CD4-positive, alpha-beta memory T cell (primary cell): ENCODE results near the gene SUSD6. TPM values are rescaled to one million over a fixed set of nuclear protein-coding genes. Genes with fewer than 3 reads are reported as not detected.

ENCODE experiments used
- CTCF ChIA-PET: fragments of 350-600 bp; sonication (Branson Sonifier 250); formaldehyde crosslinking; loops from one replicate; lab custom pipeline; 2021; ENCODE audit warnings: inconsistent platforms; ENCODE audit not compliant: partially characterized antibody; lab: Charles Lee
- POLR2A ChIA-PET: fragments of 350-600 bp; sonication (Branson Sonifier 250); formaldehyde crosslinking; loops from one replicate; lab custom pipeline; 2021; ENCODE audit not compliant: partially characterized antibody; lab: Charles Lee
- DNase-seq, 5 donors: peaks; one replicate each; pipeline versions ENCODE4 v3.0.0 to v3.0.0-alpha.2; 2020 to 2022; ENCODE audit warnings: mixed read lengths in 1 of 5
- H3K27ac ChIP-seq: one replicate; pipeline ENCODE4 v1.7.0; 2013; ENCODE audit warnings: low read depth, low read length
- H3K27me3 ChIP-seq: 2 replicates; pipeline ENCODE4 v1.7.0; 2013; ENCODE audit warnings: mild to moderate bottlenecking, low read length, moderate library complexity; ENCODE audit not compliant: insufficient read depth
- H3K36me3 ChIP-seq: 2 replicates; pipeline ENCODE4 v1.7.0; 2013; ENCODE audit warnings: mild to moderate bottlenecking, low read length, moderate library complexity; ENCODE audit not compliant: insufficient read depth
- H3K4me1 ChIP-seq: 2 replicates; pipeline ENCODE4 v1.7.0; 2013; ENCODE audit warnings: mild to moderate bottlenecking, low read length, moderate library complexity; ENCODE audit not compliant: insufficient read depth
- H3K4me3 ChIP-seq, 2 donors: one replicate each; pipeline ENCODE4 v1.7.0; 2013; ENCODE audit warnings: low read length in 2 of 2, mild to moderate bottlenecking in 1 of 2
- H3K9me3 ChIP-seq, 2 donors: one replicate each; pipeline ENCODE4 v1.7.0; 2013; ENCODE audit warnings: low read length in 2 of 2, control low read depth in 1 of 2; ENCODE audit not compliant: control insufficient read depth in 1 of 2
- H3K27ac Mint-ChIP-seq, 7 donors: one replicate each; pipeline ENCODE4 v1.8.0; 2020 to 2021; ENCODE audit warnings: mixed read lengths in 7 of 7, mild to moderate bottlenecking in 6 of 7, inconsistent platforms in 3 of 7, moderate library complexity in 3 of 7
- H3K27me3 Mint-ChIP-seq, 2 donors: one replicate each; pipeline ENCODE4 v1.8.0; 2020 to 2021; ENCODE audit warnings: mixed read lengths in 2 of 2
- H3K36me3 Mint-ChIP-seq, 2 donors: one replicate each; pipeline ENCODE4 v1.8.0; 2020 to 2021; ENCODE audit warnings: mixed read lengths in 2 of 2, inconsistent platforms in 1 of 2, mild to moderate bottlenecking in 1 of 2
- H3K4me1 Mint-ChIP-seq, 4 donors: one replicate each; pipeline ENCODE4 v1.8.0; 2020 to 2021; ENCODE audit warnings: mixed read lengths in 4 of 4, mild to moderate bottlenecking in 1 of 4
- H3K4me3 Mint-ChIP-seq, 8 donors: one replicate each; pipeline ENCODE4 v1.8.0; 2020 to 2021; ENCODE audit warnings: mixed read lengths in 8 of 8, mild to moderate bottlenecking in 7 of 8, moderate library complexity in 6 of 8, inconsistent platforms in 3 of 8
- H3K9me3 Mint-ChIP-seq, 8 donors: one replicate each; pipeline ENCODE4 v1.8.0; 2020 to 2021; ENCODE audit warnings: mixed read lengths in 8 of 8, mild to moderate bottlenecking in 5 of 8, inconsistent platforms in 3 of 8, moderate library complexity in 1 of 8
- intact Hi-C: fragments of 100-400 bp; cut with micrococcal nuclease; formaldehyde crosslinking; loops from one replicate; pipeline ENCODE4 v1.15.1; 2023
- polyA plus RNA-seq, 2 donors: library from polyadenylated mRNA; unstranded; fragments of 300-500 nt; fragmentation: Illumina TruSeq; gene quantifications; one replicate each; pipeline ENCODE4 v1.2.3, GENCODE V29; 2021
- total RNA-seq, 2 experiments: library from RNA; stranded (reverse); gene quantifications; one replicate each; pipeline ENCODE4 v1.2.3, GENCODE V29; 2021

Gene SUSD6
- total and polyA plus RNA-seq, 4 experiments from 2014 or later, result 4.8 to 62.0 (median 36.1) TPM

- Mint-ChIP-seq H3K9me3 (no peaks in the 10 kb centered on the region), H3K4me3 (peak overlapping the region in 1 of 8 donors; percentile 49), H3K36me3 (peaks cover 57 to 74% of the 10 kb centered on the region in 2 donors), H3K27me3 (no peaks in the 10 kb centered on the region), H3K4me1 (peaks cover 28 to 64% (median 44%) of the 10 kb centered on the region in 4 donors), H3K27ac (peak overlapping the region in 5 of 7 donors; percentile 3 to 74 (median 56))
- H3K27ac ChIP-seq, result no peak overlapping the region
- H3K27me3 ChIP-seq, result no peaks in the 10 kb centered on the region
- ChIA-PET CTCF (interaction anchor here (2.1 to 5.6 kb wide), 4 partner anchors 15 to 125 kb away, joined by 7 to 30 read pairs (median 8); partner anchors contain the start of gene SUSD6), POLR2A (interaction anchor here (0.9 to 1.2 kb wide), 3 partner anchors 76 to 101 kb away, joined by 3 to 4 read pairs (median 3); partner anchors contain the start of gene SUSD6)
- H3K36me3 ChIP-seq, result peaks cover 40% of the 10 kb centered on the region
- H3K9me3 ChIP-seq, result no peaks in the 10 kb centered on the region
- no peak for DNase-seq
- intact Hi-C loops, result no loop called here
- H3K4me3 ChIP-seq, result no peak overlapping the region
- H3K4me1 ChIP-seq, result peaks cover 27% of the 10 kb centered on the region
These were observed 100.1 kb downstream of the SUSD6 start for GRCh38 chr14:69711477-69711876.

- CTCF ChIA-PET, result interaction anchor here (2.1 to 5.6 kb wide), 3 partner anchors 15 to 107 kb away, joined by 7 to 30 read pairs (median 9); partner anchors contain the start of gene SUSD6
- Mint-ChIP-seq H3K4me1 (peaks cover 33 to 70% (median 49%) of the 10 kb centered on the region in 4 donors), H3K27me3 (no peaks in the 10 kb centered on the region), H3K4me3 (no peak overlapping the region), H3K27ac (peak overlapping the region in 5 of 7 donors; percentile 8 to 85 (median 60)), H3K36me3 (peaks cover 54 to 68% of the 10 kb centered on the region in 2 donors), H3K9me3 (no peaks in the 10 kb centered on the region)
- Histone ChIP-seq H3K27me3 (no peaks in the 10 kb centered on the region), H3K4me1 (peaks cover 32% of the 10 kb centered on the region), H3K36me3 (peaks cover 40% of the 10 kb centered on the region), H3K9me3 (no peaks in the 10 kb centered on the region), H3K27ac (no peak overlapping the region), H3K4me3 (no peak overlapping the region)
- no peak for DNase-seq
- POLR2A ChIA-PET, result interaction anchor here (0.9 to 1.2 kb wide), 3 partner anchors 77 to 101 kb away, joined by 3 to 4 read pairs (median 3); partner anchors contain the start of gene SUSD6
- intact Hi-C loops, result no loop called here
These were observed 100.6 kb downstream of the SUSD6 start for GRCh38 chr14:69711881-69712560.

GRCh38 chr14:69712599-69713088 is 101.2 kb downstream of the SUSD6 start:
- peaks cover 51 to 65% of the 10 kb centered on the region in 2 donors for H3K36me3 Mint-ChIP-seq

GRCh38 chr14:69713209-69713781 is 101.9 kb downstream of the SUSD6 start:
- intact Hi-C loops, result no loop called here
- Mint-ChIP-seq H3K27me3 (no peaks in the 10 kb centered on the region), H3K4me3 (peak overlapping the region in 1 of 8 donors; percentile 30), H3K36me3 (peaks cover 48 to 61% of the 10 kb centered on the region in 2 donors), H3K27ac (peak overlapping the region; percentile 15 to 94 (median 60)), H3K9me3 (no peaks in the 10 kb centered on the region), H3K4me1 (peaks cover 31 to 76% (median 51%) of the 10 kb centered on the region in 4 donors)
- no peak overlapping the region for H3K27ac ChIP-seq
- no peaks in the 10 kb centered on the region for H3K27me3 ChIP-seq
- H3K36me3 ChIP-seq, result peaks cover 34% of the 10 kb centered on the region
- ChIA-PET CTCF (interaction anchor here (0.7 to 2.2 kb wide), 5 partner anchors 13 to 480 kb away, joined by 3 to 15 read pairs (median 5); partner anchors contain the start of gene SUSD6), POLR2A (interaction anchor here (0.9 kb wide), 1 partner anchor 101 kb away, joined by 3 read pairs; no protein-coding TSS in a partner anchor)
- no peaks in the 10 kb centered on the region for H3K9me3 ChIP-seq
- H3K4me1 ChIP-seq, result peaks cover 33% of the 10 kb centered on the region
- H3K4me3 ChIP-seq, result no peak overlapping the region
- no peak for DNase-seq

More at GRCh38 chr14:69712599-69713088, 101.2 kb downstream of the SUSD6 start:
- no peak overlapping the region for H3K4me3 ChIP-seq
- Mint-ChIP-seq H3K27ac (peak overlapping the region; percentile 18 to 94 (median 75)), H3K4me3 (peak overlapping the region in 4 of 8 donors; percentile 15 to 55 (median 24)), H3K4me1 (peaks cover 32 to 76% (median 51%) of the 10 kb centered on the region in 4 donors), H3K27me3 (no peaks in the 10 kb centered on the region), H3K9me3 (no peaks in the 10 kb centered on the region)
- ChIA-PET CTCF (interaction anchor here (1.0 to 2.2 kb wide), 4 partner anchors 14 to 136 kb away, joined by 3 to 15 read pairs (median 8); partner anchors contain the start of gene SUSD6), POLR2A (interaction anchor here (0.9 kb wide), 1 partner anchor 100 kb away, joined by 3 read pairs; no protein-coding TSS in a partner anchor)
- no peaks in the 10 kb centered on the region for H3K9me3 ChIP-seq
- H3K27ac ChIP-seq, result no peak overlapping the region
- H3K27me3 ChIP-seq, result no peaks in the 10 kb centered on the region
- intact Hi-C loops, result no loop called here
- DNase-seq, result peak in 1 of 5 donors; percentile 42
- H3K36me3 ChIP-seq, result peaks cover 40% of the 10 kb centered on the region
- H3K4me1 ChIP-seq, result peaks cover 33% of the 10 kb centered on the region

GRCh38 chr14:69713993-69714679 is 102.7 kb downstream of the SUSD6 start:
- Histone ChIP-seq H3K36me3 (peaks cover 26% of the 10 kb centered on the region), H3K4me3 (no peak overlapping the region), H3K27me3 (no peaks in the 10 kb centered on the region), H3K27ac (no peak overlapping the region), H3K4me1 (peaks cover 33% of the 10 kb centered on the region), H3K9me3 (no peaks in the 10 kb centered on the region)
- Mint-ChIP-seq H3K4me3 (peak overlapping the region in 1 of 8 donors; percentile 20), H3K36me3 (peaks cover 41 to 54% of the 10 kb centered on the region in 2 donors), H3K27me3 (no peaks in the 10 kb centered on the region), H3K4me1 (peaks cover 31 to 76% (median 52%) of the 10 kb centered on the region in 4 donors), H3K27ac (peak overlapping the region in 6 of 7 donors; percentile 11 to 78 (median 56)), H3K9me3 (no peaks in the 10 kb centered on the region)
- CTCF ChIA-PET, result interaction anchor here (0.7 to 2.2 kb wide), 4 partner anchors 13 to 481 kb away, joined by 3 to 15 read pairs (median 7); partner anchors contain the start of gene SUSD6
- intact Hi-C loops, result no loop called here
- POLR2A ChIA-PET, result no interaction called here
- DNase-seq, result no peak

- ChIA-PET POLR2A (interaction anchor here (0.6 to 1.9 kb wide), 4 partner anchors 51 to 141 kb away, joined by 3 to 8 read pairs (median 3); partner anchors contain the start of genes CCDC177, SRSF5 and SUSD6), CTCF (interaction anchor here (1.0 to 3.1 kb wide), 4 partner anchors 9 to 129 kb away, joined by 3 to 15 read pairs (median 4); no protein-coding TSS in a partner anchor)
- intact Hi-C loops, result loop anchor here (2.0 kb wide), 1 partner anchor 19 kb away; no protein-coding TSS in a partner anchor
- Mint-ChIP-seq H3K4me1 (peaks cover 27 to 62% (median 47%) of the 10 kb centered on the region in 4 donors), H3K27ac (peak overlapping the region; percentile 38 to 85 (median 77)), H3K4me3 (peak overlapping the region in 5 of 8 donors; percentile 5 to 51 (median 21)), H3K36me3 (peaks cover 27 to 36% of the 10 kb centered on the region in 2 donors), H3K27me3 (no peaks in the 10 kb centered on the region), H3K9me3 (no peaks in the 10 kb centered on the region)
- H3K4me3 ChIP-seq, result no peak overlapping the region
- peak in 1 of 5 donors; percentile 42 for DNase-seq
- no peaks in the 10 kb centered on the region for H3K27me3 ChIP-seq
- no peak overlapping the region for H3K27ac ChIP-seq
- H3K4me1 ChIP-seq, result peaks cover 33% of the 10 kb centered on the region
- H3K9me3 ChIP-seq, result no peaks in the 10 kb centered on the region
- H3K36me3 ChIP-seq, result peaks cover 9% of the 10 kb centered on the region
These were observed 104.5 kb downstream of the SUSD6 start for GRCh38 chr14:69715725-69716477.
